H1 (cell line): ENCODE measurements around the gene KNDC1. TPM values are rescaled to one million over a fixed set of nuclear protein-coding genes. Genes with fewer than 3 reads are reported as not detected.
A peak's percentile ranks its signal among the peaks of the same experiment; 100 is the strongest.

Experiments
- CTCF ChIA-PET: fragments of 300-600 bp; sonication (Branson Sonifier 250); formaldehyde crosslinking; loops from one replicate; lab custom pipeline; 2021; ENCODE audit not compliant: partially characterized antibody; lab: Charles Lee
- POLR2A ChIA-PET: fragments of 300-600 bp; sonication (Branson Sonifier 250); formaldehyde crosslinking; loops from one replicate; lab custom pipeline; 2021; ENCODE audit warnings: inconsistent platforms; ENCODE audit not compliant: partially characterized antibody; lab: Charles Lee
- DNase-seq, 2 experiments: peaks; one replicate each; pipeline versions ENCODE4 v3.0.0 to v3.0.0-alpha.2; 2010 to 2022; ENCODE audit warnings: low spot score in 2 of 2, low read depth in 1 of 2, mixed read lengths in 1 of 2
- FAIRE-seq: peaks from 2 replicates; lab custom pipeline; 2011; peaks lifted over from hg19 to GRCh38; lab: Jason Lieb, UNC
- H2AFZ ChIP-seq: 2 replicates; pipeline ENCODE4 v1.8.1; 2012; ENCODE audit warnings: low read length, inconsistent platforms
- H2AK5ac ChIP-seq: 2 replicates; pipeline ENCODE4 v1.6.1; 2013; ENCODE audit warnings: low read depth, low read length
- H2BK120ac ChIP-seq: replicated peaks from 2 replicates; pipeline ENCODE3; 2013; ENCODE audit warnings: low read depth, low read length, inconsistent platforms
- H2BK12ac ChIP-seq: 2 replicates; pipeline ENCODE4 v1.6.1; 2013; ENCODE audit warnings: low read depth, low read length
- H2BK15ac ChIP-seq: 2 replicates; pipeline ENCODE4 v1.6.1; 2013; ENCODE audit warnings: low read length
- H2BK20ac ChIP-seq: 2 replicates; pipeline ENCODE4 v1.6.1; 2013; ENCODE audit warnings: low read length
- H2BK5ac ChIP-seq: 2 replicates; pipeline ENCODE4 v1.6.1; 2013; ENCODE audit warnings: low read depth, low read length
- H3K14ac ChIP-seq: 2 replicates; pipeline ENCODE4 v1.6.1; 2013; ENCODE audit warnings: inconsistent platforms; ENCODE audit not compliant: insufficient read length
- H3K18ac ChIP-seq: 2 replicates; pipeline ENCODE4 v1.6.1; 2013; ENCODE audit warnings: low read length; ENCODE audit errors: extremely low read depth
- H3K23ac ChIP-seq: 2 replicates; pipeline ENCODE4 v1.6.1; 2013; ENCODE audit warnings: inconsistent platforms; ENCODE audit not compliant: insufficient read length
- H3K23me2 ChIP-seq: 2 replicates; pipeline ENCODE4 v1.6.1; 2013; ENCODE audit warnings: low read depth, low read length
- H3K27ac ChIP-seq: 2 replicates; pipeline ENCODE4 v1.6.1; 2011; ENCODE audit warnings: low read depth, low read length, inconsistent platforms
- H3K27me3 ChIP-seq, 4 experiments: replicated peaks in 1 of 4; 1 replicate in 1 of 4; 2 replicates in 3 of 4; pipeline versions ENCODE4 v1.6.1 to v1.8.1; 2011 to 2013; ENCODE audit warnings: low read length in 3 of 4, mild to moderate bottlenecking in 3 of 4, inconsistent platforms in 2 of 4, mixed read lengths in 2 of 4, moderate library complexity in 1 of 4; ENCODE audit not compliant: control insufficient read depth in 3 of 4, insufficient read depth in 3 of 4; ENCODE audit errors: extremely low read depth in 1 of 4
- H3K36me3 ChIP-seq, 4 experiments: 2 replicates each; pipeline versions ENCODE4 v1.6.1 to v1.8.1; 2011 to 2013; ENCODE audit warnings: mild to moderate bottlenecking in 4 of 4, low read length in 3 of 4, moderate library complexity in 2 of 4, control low read depth in 1 of 4, inconsistent platforms in 1 of 4; ENCODE audit not compliant: insufficient read depth in 4 of 4, control insufficient read depth in 2 of 4
- H3K4ac ChIP-seq: replicated peaks from 2 replicates; pipeline ENCODE3; 2013; ENCODE audit warnings: low read length, low read depth, mixed read lengths, inconsistent platforms; ENCODE audit not compliant: insufficient read length
- H3K4me1 ChIP-seq, 4 experiments: replicated peaks in 1 of 4; 1 replicate in 1 of 4; 2 replicates in 3 of 4; pipeline versions ENCODE4 v1.6.1 to v1.8.1; 2011 to 2013; ENCODE audit warnings: low read length in 3 of 4, inconsistent platforms in 2 of 4, mixed read lengths in 1 of 4; ENCODE audit not compliant: insufficient read depth in 4 of 4, control insufficient read depth in 3 of 4
- H3K4me2 ChIP-seq, 2 experiments: 2 replicates each; pipeline versions ENCODE4 v1.6.1 to v1.8.1; 2011 to 2013; ENCODE audit warnings: low read depth in 2 of 2, low read length in 2 of 2, control low read depth in 1 of 2, inconsistent platforms in 1 of 2, mild to moderate bottlenecking in 1 of 2; ENCODE audit not compliant: insufficient read depth in 1 of 2
- H3K4me3 ChIP-seq, 4 experiments: fragments of 200-600, 300-600 bp in 1 of 4; sonication (generic), shearing (Covaris generic), sonication (Bioruptor Twin) in 1 of 4; 2 replicates each; pipeline versions ENCODE4 v1.5.1 to v1.8.1; 2011 to 2016; ENCODE audit warnings: low read length in 4 of 4, low read depth in 3 of 4, control low read depth in 2 of 4, inconsistent platforms in 2 of 4, mild to moderate bottlenecking in 2 of 4, mixed read lengths in 1 of 4, moderate library complexity in 1 of 4; ENCODE audit not compliant: insufficient read depth in 2 of 4; ENCODE audit errors: extremely low read depth in 1 of 4
- H3K56ac ChIP-seq: replicated peaks from 2 replicates; pipeline ENCODE3; 2013; ENCODE audit warnings: low read depth, mild to moderate bottlenecking, mixed read lengths, low read length, inconsistent platforms; ENCODE audit not compliant: insufficient read length
- H3K79me1 ChIP-seq: 2 replicates; pipeline ENCODE4 v1.6.1; 2013; ENCODE audit warnings: low read depth, low read length, control low read depth
- H3K79me2 ChIP-seq, 2 experiments: 2 replicates each; pipeline versions ENCODE4 v1.6.1 to v1.8.1; 2012 to 2013; ENCODE audit warnings: low read length in 2 of 2, mild to moderate bottlenecking in 2 of 2, inconsistent platforms in 1 of 2; ENCODE audit not compliant: insufficient read depth in 2 of 2, control insufficient read depth in 1 of 2
- H3K9ac ChIP-seq, 4 experiments: replicated peaks in 1 of 4; 1 replicate in 1 of 4; 2 replicates in 3 of 4; pipeline versions ENCODE4 v1.6.1 to v1.8.1; 2011 to 2013; ENCODE audit warnings: low read depth in 3 of 4, low read length in 3 of 4, control low read depth in 2 of 4, mild to moderate bottlenecking in 2 of 4, moderate library complexity in 2 of 4, inconsistent platforms in 1 of 4; ENCODE audit errors: extremely low read depth in 1 of 4
- H3K9me3 ChIP-seq, 2 experiments: 2 replicates each; pipeline versions ENCODE4 v1.6.1 to v1.8.1; 2012 to 2013; ENCODE audit warnings: mild to moderate bottlenecking in 2 of 2, moderate library complexity in 2 of 2, control low read depth in 1 of 2, inconsistent platforms in 1 of 2, low read depth in 1 of 2, low read length in 1 of 2, mixed read lengths in 1 of 2; ENCODE audit not compliant: insufficient read depth in 2 of 2
- H4K20me1 ChIP-seq, 2 experiments: replicated peaks in 1 of 2; 2 replicates each; pipeline versions ENCODE3 to v1.8.1; 2011 to 2013; ENCODE audit warnings: inconsistent platforms in 2 of 2, low read length in 2 of 2, mild to moderate bottlenecking in 1 of 2; ENCODE audit not compliant: insufficient read depth in 2 of 2, control insufficient read depth in 1 of 2
- H4K5ac ChIP-seq: 2 replicates; pipeline ENCODE4 v1.6.1; 2013; ENCODE audit warnings: low read length, low read depth, mixed read lengths, inconsistent platforms; ENCODE audit not compliant: insufficient read length
- H4K8ac ChIP-seq: 2 replicates; pipeline ENCODE4 v1.8.0; 2013; ENCODE audit warnings: mild to moderate bottlenecking, moderate library complexity, low read length, inconsistent platforms; ENCODE audit not compliant: insufficient read depth; ENCODE audit errors: extremely low read depth
- H4K91ac ChIP-seq: replicated peaks from 2 replicates; pipeline ENCODE3; 2013; ENCODE audit warnings: low read length, mixed read lengths, inconsistent platforms; ENCODE audit not compliant: insufficient read length
- JUN ChIP-seq: IDR thresholded peaks from 2 replicates; pipeline ENCODE4 v1.6.1; 2011; ENCODE audit warnings: low read depth, mild to moderate bottlenecking, improper control_type of control experiment, low read length
- WGBS, 2 experiments: shearing (Covaris generic) in 1 of 2; methylation state at CpG; one replicate each; pipeline versions ENCODE4 v1.1.6 to v1.1.7; 2013 to 2015; ENCODE audit warnings: low lambda C conversion rate in 2 of 2, mixed read lengths in 2 of 2, inconsistent platforms in 1 of 2, low coverage in 1 of 2, missing lambda C conversion rate in 1 of 2; ENCODE audit not compliant: insufficient replicate concordance in 2 of 2, insufficient coverage in 1 of 2, insufficient read length in 1 of 2; ENCODE audit errors: extremely low coverage in 1 of 2, missing lambda C conversion rate in 1 of 2; 5-methylcytosine and 5-hydroxymethylcytosine counted together
- polyA plus RNA-seq, 7 experiments: library from polyadenylated mRNA; depleted of rRNA in 3 of 7; stranded (reverse) in 5 of 7; unstranded in 2 of 7; fragments of >200 nt in 5 of 7; fragments of 200-250 nt in 2 of 7; gene quantifications; 1 replicate in 5 of 7; 2 replicates in 1 of 7; 4 replicates in 1 of 7; pipeline versions ENCODE4 v1.2.1 to v1.2.3, GENCODE V29; 2011 to 2013; ENCODE audit warnings: missing spikeins in 2 of 7, mixed read lengths in 2 of 7
- total RNA-seq: library from RNA; stranded (reverse); fragmentation: NEBNext Ultra II Directional; extraction: Animal tissue kit (Norgen Biotek cat#: 25700); gene quantifications from 2 replicates; pipeline ENCODE4 v1.2.1, GENCODE V29; 2021

KNDC1 gene
- total and polyA plus RNA-seq, 2 of the 8 experiments (the other 6 are each of a cell fraction or from before 2014, with no cell fraction given): 7.5 to 16.7 TPM

DNA sequence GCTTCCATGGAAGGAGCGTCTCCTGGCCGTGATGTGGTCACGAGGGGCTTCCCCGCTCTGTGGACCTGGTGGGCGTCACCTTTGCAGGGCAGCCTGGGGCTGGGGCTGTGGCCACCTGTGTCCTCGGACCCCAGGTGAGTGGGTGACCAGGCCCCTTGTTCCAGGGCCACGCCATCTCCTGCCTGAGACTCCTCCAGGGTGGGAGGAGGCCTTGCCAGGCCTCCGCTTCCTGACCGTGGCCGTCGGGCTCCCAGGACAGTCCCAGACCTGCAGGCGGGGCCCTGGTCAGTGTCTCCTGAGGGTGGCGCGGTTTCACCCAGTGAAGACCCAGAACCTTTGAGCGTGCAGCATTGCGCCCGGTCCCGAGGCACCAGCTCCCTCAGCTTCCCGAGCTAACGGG, 49.6 kb downstream of the KNDC1 start:
- no peaks in the 10 kb centered on the region for H3K79me2 ChIP-seq
- no peak overlapping the region for H3K4ac ChIP-seq
- no peak overlapping the region for H2BK120ac ChIP-seq
- peak overlapping the region; percentile 43; the same call in 1 of the 2 replicates for H2BK12ac ChIP-seq
- no peak overlapping the region for H4K5ac ChIP-seq
- H3K56ac ChIP-seq: no peak overlapping the region
- H2AFZ ChIP-seq: no peak overlapping the region
- H3K23ac ChIP-seq: no peak overlapping the region
- H2BK15ac ChIP-seq: no peak overlapping the region
- H3K18ac ChIP-seq: no peak overlapping the region
- ChIA-PET CTCF (no interaction called here), POLR2A (interaction anchor here (2.3 kb wide), 1 partner anchor 9 kb away, joined by 8 read pairs; no protein-coding TSS in a partner anchor)
- DNase-seq (no peak), FAIRE-seq (no peak)
- 0 out of 2 replicates have a peak overlapping the region, but pooled peaks have one; percentile 25 for H4K8ac ChIP-seq
- H3K4me3 ChIP-seq: no peak overlapping the region
- H3K4me1 ChIP-seq: no peaks in the 10 kb centered on the region; a peak in 1 of 7 replicates
- peaks cover 0 to 2% (median 0%) of the 10 kb centered on the region in 4 experiments; a peak in 3 of 8 replicates for H3K36me3 ChIP-seq
- no peaks in the 10 kb centered on the region; a peak in 1 of 7 replicates for H3K27me3 ChIP-seq
- H3K9me3 ChIP-seq: no peaks in the 10 kb centered on the region; a peak in 1 of 4 replicates
- H2AK5ac ChIP-seq: no peak overlapping the region
- no peak for TF ChIP-seq JUN
- peaks cover 8% of the 10 kb centered on the region for H3K23me2 ChIP-seq
- no peak overlapping the region for H2BK20ac ChIP-seq
- H3K14ac ChIP-seq: no peak overlapping the region
- no peaks in the 10 kb centered on the region for H3K79me1 ChIP-seq
- no peak overlapping the region for H3K9ac ChIP-seq
- H4K91ac ChIP-seq: peak overlapping the region; percentile 74
- no peak overlapping the region; the same call in 1 of the 2 replicates for H2BK5ac ChIP-seq
- H4K20me1 ChIP-seq: peaks cover 2 to 12% of the 10 kb centered on the region in 2 experiments
- no peak overlapping the region for H3K4me2 ChIP-seq
- H3K27ac ChIP-seq: no peak overlapping the region
- 90% methylated on average over 19 of the region's 20 CpGs; no CpG with 5 or more reads in 1 of the 2 experiments for WGBS, 2 experiments
